SK-N-MC (cell line): ENCODE measurements around the gene AIF1L.

ENCODE experiments used
- DNase-seq: peaks from one replicate; pipeline ENCODE4 v3.0.0-alpha.2; 2011; ENCODE audit warnings: low read depth, low spot score
- H3K27ac ChIP-seq: fragments of 200-600 bp; sonication (generic); 2 replicates; pipeline ENCODE4 v1.5.1; 2016; ENCODE audit warnings: mixed run types
- H3K36me3 ChIP-seq: fragments of 200-600 bp; sonication (generic); 2 replicates; pipeline ENCODE4 v1.6.1; 2017; ENCODE audit warnings: antibody characterized with exemption, low read length, mixed read lengths; ENCODE audit not compliant: insufficient read depth
- H3K4me3 ChIP-seq: fragments of 200-600 bp; sonication (generic); 2 replicates; pipeline ENCODE4 v1.5.1; 2016
- H3K9ac ChIP-seq: fragments of 200-600 bp; sonication (generic); 2 replicates; pipeline ENCODE4 v1.8.0; 2017; ENCODE audit warnings: mixed run types, mixed read lengths; ENCODE audit not compliant: insufficient read length
- H3K9me3 ChIP-seq: fragments of 200-600 bp; sonication (generic); 2 replicates; pipeline ENCODE4 v1.6.1; 2017; ENCODE audit warnings: low read depth, mild to moderate bottlenecking, antibody characterized with exemption, low read length, moderate library complexity, mixed read lengths
- EZH2 ChIP-seq: fragments of 200-600 bp; sonication (generic); IDR thresholded peaks from one replicate; pipeline ENCODE4 v1.6.1; 2017; ENCODE audit warnings: antibody characterized with exemption
- FOXP2 ChIP-seq: optimal IDR thresholded peaks from 2 replicates; pipeline ENCODE3; 2011; ENCODE audit warnings: mild to moderate bottlenecking, moderate library complexity; ENCODE audit not compliant: insufficient read depth; ENCODE audit errors: extremely low read length, control extremely low read depth
- POLR2AphosphoS5 ChIP-seq: IDR thresholded peaks from 2 replicates; pipeline ENCODE4 v1.6.1; 2012; ENCODE audit warnings: mild to moderate bottlenecking, low read depth, low read length, borderline replicate concordance

AIF1L gene

DNA sequence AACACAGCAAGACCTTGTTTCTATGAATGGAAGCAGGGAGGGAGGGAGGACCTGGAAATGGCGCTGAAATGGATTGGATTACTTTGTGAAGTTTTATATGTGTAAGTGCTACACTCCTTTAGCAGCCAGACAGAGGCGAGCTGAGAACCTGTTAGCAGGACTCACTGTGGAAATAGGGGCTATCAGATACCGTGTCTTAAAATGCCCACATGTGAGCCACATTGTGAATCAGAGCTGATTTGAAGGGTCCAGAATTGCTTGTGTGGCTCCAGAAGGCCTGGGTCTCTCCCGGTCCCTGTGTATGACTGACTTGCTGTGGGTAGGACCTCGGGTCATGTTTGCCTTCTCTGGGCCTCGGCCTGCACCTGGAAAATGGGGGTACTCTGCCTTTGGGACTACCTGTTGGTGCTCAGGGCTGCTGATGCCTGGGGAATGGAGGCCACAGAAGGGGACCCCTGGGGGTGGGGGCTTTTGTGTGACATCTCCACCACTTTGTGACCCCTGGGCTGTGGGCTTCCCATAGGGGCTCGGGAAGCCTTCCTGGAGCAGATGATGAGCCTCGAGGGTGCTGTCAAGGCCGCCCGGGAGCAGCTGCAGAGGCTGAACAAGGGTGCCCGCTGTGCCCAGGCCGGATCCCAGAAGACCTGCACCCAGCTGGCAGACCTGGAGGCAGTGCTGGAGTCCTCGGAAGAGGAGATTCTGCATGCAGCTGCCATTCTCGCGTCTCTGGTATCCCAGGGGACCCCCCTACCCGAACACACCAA lies 24.0 kb upstream of the AIF1L start:
- Histone ChIP-seq H3K36me3 (no peaks in the 10 kb centered on the region), H3K9ac (no peak overlapping the region), H3K9me3 (no peaks in the 10 kb centered on the region), H3K4me3 (no peak overlapping the region), H3K27ac (no peak overlapping the region)
- no peak for DNase-seq
- no peak for TF ChIP-seq POLR2AphosphoS5
- TF ChIP-seq FOXP2, result no peak
- no peak for TF ChIP-seq EZH2

DNA sequence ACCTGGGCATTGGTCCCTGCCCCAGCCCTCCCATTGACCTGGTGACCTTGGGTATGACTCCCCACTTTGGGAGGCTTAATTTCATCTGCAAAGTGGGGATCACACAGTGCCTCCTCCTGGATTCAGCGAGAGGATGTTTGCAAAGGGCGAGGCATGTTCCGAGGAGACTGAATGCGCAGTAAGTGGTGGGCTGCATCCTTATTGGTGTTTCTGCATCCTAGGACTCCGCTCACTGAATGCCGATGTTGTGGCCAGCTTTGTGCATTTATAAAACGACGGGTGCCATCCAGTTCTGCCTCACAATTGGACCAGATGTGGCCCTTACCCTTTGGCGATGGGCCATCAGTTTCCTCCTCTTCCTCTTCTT lies 23.5 kb upstream of the AIF1L start:
- Histone ChIP-seq H3K9me3 (no peaks in the 10 kb centered on the region), H3K9ac (no peak overlapping the region), H3K36me3 (no peaks in the 10 kb centered on the region), H3K27ac (no peak overlapping the region), H3K4me3 (no peak overlapping the region)
- no peak for TF ChIP-seq FOXP2
- no peak for TF ChIP-seq POLR2AphosphoS5
- TF ChIP-seq EZH2, result no peak
- DNase-seq, result no peak

DNA sequence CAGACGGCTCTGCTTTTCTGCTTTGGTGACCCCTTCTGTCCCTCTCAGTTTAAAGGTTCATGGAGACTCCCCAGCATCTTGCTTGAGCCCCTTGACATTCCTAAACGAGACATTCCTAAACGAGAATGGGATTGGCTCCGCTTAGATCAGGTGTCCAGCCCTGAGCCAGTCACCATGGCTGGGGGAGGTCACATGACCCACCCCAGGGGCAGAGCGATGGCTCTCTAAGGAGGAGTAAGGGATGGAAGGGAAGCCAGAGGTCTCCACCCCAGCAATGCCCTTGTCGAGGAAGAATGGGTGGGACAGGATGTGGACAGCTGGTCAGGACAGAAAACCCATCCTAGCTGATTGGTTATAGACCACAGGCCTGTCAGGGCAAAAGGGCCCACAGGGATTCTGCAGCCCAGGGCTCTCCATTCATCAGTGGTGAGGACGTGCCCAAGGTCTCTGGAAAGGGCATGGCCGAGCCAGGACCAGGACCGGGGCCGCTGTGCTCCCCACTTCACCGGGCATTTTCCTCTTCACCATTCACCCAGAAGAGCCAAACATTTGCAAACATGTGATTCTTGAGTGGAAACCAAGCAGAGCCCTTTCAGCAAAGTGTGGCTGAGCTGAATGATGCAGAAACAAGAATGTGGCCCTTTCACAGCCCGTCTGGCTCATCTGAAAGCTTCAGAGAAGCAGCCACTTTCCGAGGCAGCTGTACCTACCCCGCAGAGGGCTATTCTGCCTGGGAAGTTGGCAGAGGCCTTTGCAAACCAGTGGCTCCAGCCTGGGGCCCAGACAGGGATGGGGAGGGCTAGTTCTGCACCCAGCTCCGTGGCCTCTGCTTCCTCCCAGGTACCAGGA lies 19.8 kb upstream of the AIF1L start:
- no peak overlapping the region for H3K9ac ChIP-seq
- no peaks in the 10 kb centered on the region for H3K9me3 ChIP-seq
- no peak for TF ChIP-seq FOXP2
- TF ChIP-seq EZH2, result no peak
- TF ChIP-seq POLR2AphosphoS5, result no peak
- no peak overlapping the region for H3K27ac ChIP-seq
- no peaks in the 10 kb centered on the region for H3K36me3 ChIP-seq
- DNase-seq, result no peak
- H3K4me3 ChIP-seq, result no peak overlapping the region

DNA sequence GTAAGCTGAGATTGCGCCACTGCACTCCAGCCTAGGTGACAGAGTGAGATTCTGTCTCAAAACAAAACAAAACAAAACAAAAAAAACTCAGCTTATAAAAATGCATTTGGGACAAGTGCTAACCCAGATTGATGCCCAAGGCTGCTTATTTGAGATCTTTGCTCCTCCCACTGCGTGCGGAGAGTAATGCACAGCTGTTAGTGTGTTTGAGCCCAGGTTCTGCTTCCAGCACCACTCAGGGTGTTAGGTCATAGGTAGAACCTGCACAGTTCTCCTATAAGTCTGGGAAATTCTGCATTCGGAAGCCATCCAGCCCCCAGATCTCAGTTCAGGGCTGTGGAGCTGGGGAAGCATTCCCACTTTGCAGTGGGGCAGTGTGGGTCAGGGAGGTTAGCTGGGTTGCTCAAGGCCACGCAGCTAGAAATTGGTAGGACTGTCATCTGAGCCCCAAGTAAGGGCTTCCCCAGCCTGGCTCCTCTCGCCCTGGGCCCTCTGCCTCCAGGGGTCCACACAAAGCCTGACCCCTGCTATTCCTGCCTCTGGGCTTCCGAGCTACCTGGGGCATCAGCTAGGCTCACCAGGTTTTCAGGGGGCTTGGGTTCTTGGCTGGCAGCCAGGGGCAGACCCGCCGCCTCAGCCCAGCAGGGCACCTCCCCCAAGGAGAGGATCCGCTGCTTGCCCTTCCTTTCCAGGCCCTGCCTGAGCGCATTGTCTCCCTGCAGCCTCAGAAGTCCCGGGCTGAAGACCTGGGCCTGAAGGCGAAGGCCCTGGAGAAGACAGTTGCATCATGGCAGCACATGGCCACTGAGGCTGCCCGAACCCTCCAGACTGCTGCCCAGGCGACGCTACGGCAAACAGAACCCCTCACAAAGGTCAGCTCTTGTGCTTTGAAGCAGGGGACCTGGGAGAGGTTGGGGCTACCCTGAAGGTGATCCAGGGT lies 17.6 kb upstream of the AIF1L start:
- TF ChIP-seq FOXP2 (no peak), POLR2AphosphoS5 (no peak), EZH2 (no peak)
- Histone ChIP-seq H3K9me3 (no peaks in the 10 kb centered on the region), H3K36me3 (no peaks in the 10 kb centered on the region), H3K9ac (no peak overlapping the region), H3K27ac (no peak overlapping the region), H3K4me3 (no peak overlapping the region)
- DNase-seq, result no peak

DNA sequence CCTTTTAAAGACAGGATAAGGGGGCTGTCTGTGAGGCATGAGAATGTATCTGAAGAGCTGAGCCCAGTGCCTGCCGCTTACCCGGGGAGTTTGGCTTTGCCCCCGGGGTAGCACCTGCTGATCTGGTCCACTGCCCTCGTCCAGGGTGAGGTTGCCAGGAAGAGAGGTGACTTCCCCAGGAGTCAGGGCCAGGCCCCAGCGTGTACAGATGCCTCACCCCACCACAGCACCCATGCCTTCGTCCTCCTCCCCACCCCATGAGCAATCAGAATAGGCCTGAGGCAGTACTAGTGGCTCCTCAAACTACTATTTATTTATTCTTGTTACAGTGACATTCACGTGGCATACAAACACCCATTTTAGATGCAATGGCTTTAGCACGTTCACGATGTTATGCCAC lies 15.7 kb upstream of the AIF1L start:
- TF ChIP-seq FOXP2, result no peak
- TF ChIP-seq EZH2, result no peak
- no peak for TF ChIP-seq POLR2AphosphoS5
- no peaks in the 10 kb centered on the region for H3K9me3 ChIP-seq
- DNase-seq, result no peak
- H3K9ac ChIP-seq, result no peak overlapping the region
- no peak overlapping the region for H3K4me3 ChIP-seq
- H3K36me3 ChIP-seq, result no peaks in the 10 kb centered on the region
- H3K27ac ChIP-seq, result no peak overlapping the region

DNA sequence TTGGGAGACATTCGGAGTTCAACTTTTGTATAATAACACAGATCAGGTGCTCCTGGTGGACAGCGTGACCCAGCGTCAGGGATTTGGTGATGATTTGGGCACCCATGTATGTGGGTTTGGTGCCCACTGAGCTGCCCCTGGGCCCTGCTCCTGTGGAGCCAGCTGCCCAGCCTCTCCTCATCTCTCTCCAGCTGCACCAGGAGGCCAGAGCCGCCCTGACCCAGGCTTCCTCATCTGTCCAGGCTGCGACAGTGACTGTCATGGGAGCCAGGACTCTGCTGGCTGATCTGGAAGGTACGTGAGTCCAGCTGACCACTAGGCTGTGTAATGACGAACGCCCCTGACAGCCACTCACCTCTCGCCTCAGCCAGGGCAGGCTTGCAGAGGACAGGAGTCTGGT lies 14.5 kb upstream of the AIF1L start:
- no peak overlapping the region for H3K9ac ChIP-seq
- H3K4me3 ChIP-seq, result no peak overlapping the region
- H3K9me3 ChIP-seq, result no peaks in the 10 kb centered on the region
- DNase-seq, result no peak
- TF ChIP-seq EZH2 (no peak), POLR2AphosphoS5 (no peak), FOXP2 (no peak)
- no peak overlapping the region for H3K27ac ChIP-seq
- H3K36me3 ChIP-seq, result no peaks in the 10 kb centered on the region

DNA sequence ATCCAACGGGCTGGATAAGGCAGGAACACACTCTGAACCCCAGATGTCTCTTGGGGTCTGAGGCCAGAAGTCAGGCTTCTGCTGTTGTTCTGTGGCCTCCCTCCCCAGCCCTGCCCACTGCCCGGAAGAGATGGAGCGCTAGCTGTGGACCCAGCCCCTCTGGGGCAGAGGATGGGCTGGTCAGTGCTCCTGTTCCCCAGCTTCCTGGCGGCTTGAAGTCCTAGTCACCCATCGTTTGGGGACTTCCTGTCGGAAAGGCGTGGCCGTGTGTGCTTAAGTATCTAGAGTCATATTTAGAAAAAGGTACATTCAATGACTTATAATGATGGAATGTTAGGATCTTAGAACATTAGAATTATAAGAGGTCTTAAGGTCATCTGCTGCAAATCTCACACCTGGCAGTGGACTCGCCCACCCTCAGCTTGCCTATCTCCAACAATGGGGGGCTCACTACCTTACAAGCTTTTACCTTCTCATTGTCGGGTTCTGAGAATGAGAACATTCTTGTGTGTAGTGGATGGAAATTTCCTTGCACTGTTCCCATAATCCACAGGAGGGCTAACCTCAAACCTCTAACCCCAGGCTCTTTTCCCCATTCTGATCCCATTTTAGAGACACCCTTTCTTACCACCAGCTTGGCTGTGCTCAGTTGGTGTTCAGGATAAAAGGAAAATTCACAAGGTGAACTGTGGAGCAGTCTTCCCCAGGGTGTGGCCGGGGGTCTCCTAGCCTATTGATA lies 13.4 kb upstream of the AIF1L start:
- no peak overlapping the region for H3K9ac ChIP-seq
- H3K36me3 ChIP-seq, result no peaks in the 10 kb centered on the region
- no peaks in the 10 kb centered on the region for H3K9me3 ChIP-seq
- H3K4me3 ChIP-seq, result no peak overlapping the region
- no peak overlapping the region for H3K27ac ChIP-seq
- TF ChIP-seq EZH2, result no peak
- no peak for TF ChIP-seq FOXP2
- no peak for TF ChIP-seq POLR2AphosphoS5
- no peak for DNase-seq
